OCI-LY7 (cell line): ENCODE measurements around the gene TM7SF2. TPM values are rescaled to one million over a fixed set of nuclear protein-coding genes. Genes with fewer than 3 reads are reported as not detected.

ENCODE experiments used
- BruUV-seq: library from RNA; stranded (reverse); fragments of 400-500 nt; replicated peaks from 2 replicates; lab custom pipeline; 2021; lab: Mats Ljungman, UMichigan
- CTCF ChIA-PET: fragments of 300-600 bp; sonication (Branson Sonifier 250); formaldehyde crosslinking; loops from one replicate; lab custom pipeline; 2022; ENCODE audit warnings: antibody characterized with exemption; ENCODE audit not compliant: unreplicated experiment; lab: Charles Lee
- POLR2A ChIA-PET: fragments of 300-600 bp; sonication (Branson Sonifier 250); formaldehyde crosslinking; loops from one replicate; lab custom pipeline; 2022; ENCODE audit warnings: antibody characterized with exemption; lab: Charles Lee
- DNase-seq: peaks from one replicate; pipeline ENCODE4 v3.0.0-alpha.2; 2015; ENCODE audit warnings: low spot score
- H2AFZ ChIP-seq: fragments of 200-600 bp; sonication (generic), shearing (Covaris generic); 2 replicates; pipeline ENCODE4 v1.6.1; 2014; ENCODE audit warnings: mild to moderate bottlenecking, antibody characterized with exemption, low read length, moderate library complexity
- H3K27ac ChIP-seq: fragments of 200-600 bp; sonication (generic); 2 replicates; pipeline ENCODE4 v1.5.1; 2014; ENCODE audit warnings: mixed run types, low read depth, mild to moderate bottlenecking, moderate library complexity, low read length, inconsistent platforms; ENCODE audit not compliant: poor library complexity, severe bottlenecking
- H3K36me3 ChIP-seq: fragments of 200-600 bp; sonication (generic); 2 replicates; pipeline ENCODE4 v1.6.1; 2014; ENCODE audit warnings: mild to moderate bottlenecking, antibody characterized with exemption, low read length, moderate library complexity, mixed read lengths; ENCODE audit not compliant: insufficient read depth
- H3K4me1 ChIP-seq: fragments of 200-600 bp; sonication (generic); 2 replicates; pipeline ENCODE4 v1.5.1; 2014; ENCODE audit warnings: mild to moderate bottlenecking, low read length; ENCODE audit not compliant: insufficient read depth, poor library complexity, severe bottlenecking
- H3K4me2 ChIP-seq: fragments of 200-600 bp; sonication (generic); 2 replicates; pipeline ENCODE4 v1.6.1; 2014; ENCODE audit warnings: mild to moderate bottlenecking, low read length
- H3K4me3 ChIP-seq: fragments of 200-600 bp; sonication (generic); 2 replicates; pipeline ENCODE4 v1.5.1; 2014; ENCODE audit warnings: mild to moderate bottlenecking, low read depth, low read length; ENCODE audit not compliant: poor library complexity, severe bottlenecking
- H3K79me2 ChIP-seq: fragments of 200-600 bp; sonication (generic); 2 replicates; pipeline ENCODE4 v1.6.1; 2016; ENCODE audit warnings: low read depth, mild to moderate bottlenecking, low read length, moderate library complexity, mixed read lengths; ENCODE audit not compliant: insufficient read depth
- H3K9me2 ChIP-seq: fragments of 200-600 bp; sonication (generic); 2 replicates; pipeline ENCODE4 v1.6.1; 2016; ENCODE audit warnings: mild to moderate bottlenecking, low read length, mixed read lengths; ENCODE audit not compliant: insufficient read depth
- H3K9me3 ChIP-seq: fragments of 200-600 bp; sonication (generic); 2 replicates; pipeline ENCODE4 v1.6.1; 2014; ENCODE audit warnings: mild to moderate bottlenecking, mixed run types, low read length, mixed read lengths
- H4K20me1 ChIP-seq: fragments of 200-600 bp; sonication (generic); 2 replicates; pipeline ENCODE4 v1.6.1; 2014; ENCODE audit warnings: mild to moderate bottlenecking, antibody characterized with exemption, low read length, moderate library complexity, mixed read lengths; ENCODE audit not compliant: insufficient read depth
- EZH2phosphoT487 ChIP-seq: fragments of 200-600 bp; sonication (generic); IDR thresholded peaks from 2 replicates; pipeline ENCODE4 v1.6.1; 2018; ENCODE audit warnings: low read depth, borderline replicate concordance, mild to moderate bottlenecking, mixed run types, antibody characterized with exemption, low read length, moderate library complexity, mixed read lengths
- intact Hi-C: fragments of 100-400 bp; cut with micrococcal nuclease; formaldehyde crosslinking; loops from one replicate; pipeline ENCODE4 v1.10.0; 2022; ENCODE audit not compliant: unreplicated experiment
- total RNA-seq, 2 experiments: library from RNA; depleted of rRNA in 1 of 2; stranded (reverse); fragments of >200 nt in 1 of 2; shearing (Covaris generic) in 1 of 2; gene quantifications; 2 replicates each; pipeline ENCODE4 v1.2.3, GENCODE V29; 2014 to 2022
- TF ChIP-seq, protein P1 (sequence below): fragments of 200-600 bp; sonication (generic); conservative IDR thresholded peaks from 2 replicates; pipeline ENCODE4 v1.5.1; 2014; ENCODE audit warnings: mild to moderate bottlenecking, antibody characterized with exemption, low read length, moderate library complexity, mixed read lengths

Gene TM7SF2
- total RNA-seq, 2 experiments from 2014 or later, result 25.8 to 54.1 TPM

DNA sequence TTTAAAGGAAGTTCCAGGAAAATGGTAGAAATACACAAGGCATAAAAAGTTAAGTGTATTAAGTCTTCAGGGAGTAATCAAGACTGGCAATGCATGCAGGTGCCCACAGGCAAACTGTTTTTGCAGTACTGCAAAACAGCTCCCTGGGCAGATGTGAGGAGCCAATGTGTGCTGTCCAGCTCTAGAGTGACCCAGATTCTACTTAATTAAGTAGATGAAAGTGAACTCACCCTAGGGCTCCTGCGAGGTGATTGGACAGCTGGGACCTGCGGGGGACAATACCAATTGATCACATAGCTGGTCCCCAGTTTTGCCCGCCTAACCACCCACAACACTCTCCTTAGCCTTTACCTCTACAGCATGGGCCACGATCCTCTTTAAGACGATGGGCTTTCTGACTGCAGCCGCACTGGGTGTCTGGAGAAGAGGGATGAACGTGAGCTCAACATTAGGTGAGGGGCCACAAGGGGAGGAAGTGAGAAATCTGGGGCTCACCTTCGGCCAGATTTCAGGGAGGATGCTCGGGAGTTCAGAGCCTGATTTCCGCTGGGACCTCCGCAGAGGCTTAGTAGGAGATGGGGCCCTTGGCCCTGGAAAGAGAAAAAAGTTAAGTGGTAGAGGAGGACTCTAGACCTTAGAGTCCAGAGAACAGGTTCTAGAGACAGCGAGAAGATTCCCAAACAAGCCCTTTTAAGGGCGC is 28.4 kb upstream of the TM7SF2 start:
- peak overlapping the region; percentile 74 for H3K27ac ChIP-seq
- BruUV-seq, result TSS peak; percentile 70
- no peaks in the 10 kb centered on the region for H3K9me2 ChIP-seq
- peak overlapping the region; percentile 84 for H3K4me2 ChIP-seq
- DNase-seq, result peak; percentile 43
- H2AFZ ChIP-seq, result peak overlapping the region; percentile 29; the same call in 1 of the 2 replicates
- ChIA-PET POLR2A (interaction anchor here (0.6 to 1.6 kb wide), 12 partner anchors 8 to 346 kb away, joined by 3 to 7 read pairs (median 4); partner anchors contain the start of genes FAU and MRPL49), CTCF (interaction anchor here (0.6 kb wide), 1 partner anchor 70 kb away, joined by 3 read pairs; no protein-coding TSS in a partner anchor)
- TF ChIP-seq, protein P1, sequence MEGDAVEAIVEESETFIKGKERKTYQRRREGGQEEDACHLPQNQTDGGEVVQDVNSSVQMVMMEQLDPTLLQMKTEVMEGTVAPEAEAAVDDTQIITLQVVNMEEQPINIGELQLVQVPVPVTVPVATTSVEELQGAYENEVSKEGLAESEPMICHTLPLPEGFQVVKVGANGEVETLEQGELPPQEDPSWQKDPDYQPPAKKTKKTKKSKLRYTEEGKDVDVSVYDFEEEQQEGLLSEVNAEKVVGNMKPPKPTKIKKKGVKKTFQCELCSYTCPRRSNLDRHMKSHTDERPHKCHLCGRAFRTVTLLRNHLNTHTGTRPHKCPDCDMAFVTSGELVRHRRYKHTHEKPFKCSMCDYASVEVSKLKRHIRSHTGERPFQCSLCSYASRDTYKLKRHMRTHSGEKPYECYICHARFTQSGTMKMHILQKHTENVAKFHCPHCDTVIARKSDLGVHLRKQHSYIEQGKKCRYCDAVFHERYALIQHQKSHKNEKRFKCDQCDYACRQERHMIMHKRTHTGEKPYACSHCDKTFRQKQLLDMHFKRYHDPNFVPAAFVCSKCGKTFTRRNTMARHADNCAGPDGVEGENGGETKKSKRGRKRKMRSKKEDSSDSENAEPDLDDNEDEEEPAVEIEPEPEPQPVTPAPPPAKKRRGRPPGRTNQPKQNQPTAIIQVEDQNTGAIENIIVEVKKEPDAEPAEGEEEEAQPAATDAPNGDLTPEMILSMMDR, result no peak
- no peak for TF ChIP-seq EZH2phosphoT487
- peaks cover 56% of the 10 kb centered on the region for H3K4me1 ChIP-seq
- H3K36me3 ChIP-seq, result peaks cover 64% of the 10 kb centered on the region
- intact Hi-C loops, result loop anchor here (5.0 to 10.0 kb wide), 3 partner anchors 71 to 238 kb away; partner anchors contain the start of genes ARL2, ATG2A and CDC42BPG
- H3K9me3 ChIP-seq, result no peaks in the 10 kb centered on the region
- peaks cover 12% of the 10 kb centered on the region for H4K20me1 ChIP-seq
- peaks cover 64% of the 10 kb centered on the region for H3K79me2 ChIP-seq
- peak overlapping the region; percentile 91 for H3K4me3 ChIP-seq

DNA sequence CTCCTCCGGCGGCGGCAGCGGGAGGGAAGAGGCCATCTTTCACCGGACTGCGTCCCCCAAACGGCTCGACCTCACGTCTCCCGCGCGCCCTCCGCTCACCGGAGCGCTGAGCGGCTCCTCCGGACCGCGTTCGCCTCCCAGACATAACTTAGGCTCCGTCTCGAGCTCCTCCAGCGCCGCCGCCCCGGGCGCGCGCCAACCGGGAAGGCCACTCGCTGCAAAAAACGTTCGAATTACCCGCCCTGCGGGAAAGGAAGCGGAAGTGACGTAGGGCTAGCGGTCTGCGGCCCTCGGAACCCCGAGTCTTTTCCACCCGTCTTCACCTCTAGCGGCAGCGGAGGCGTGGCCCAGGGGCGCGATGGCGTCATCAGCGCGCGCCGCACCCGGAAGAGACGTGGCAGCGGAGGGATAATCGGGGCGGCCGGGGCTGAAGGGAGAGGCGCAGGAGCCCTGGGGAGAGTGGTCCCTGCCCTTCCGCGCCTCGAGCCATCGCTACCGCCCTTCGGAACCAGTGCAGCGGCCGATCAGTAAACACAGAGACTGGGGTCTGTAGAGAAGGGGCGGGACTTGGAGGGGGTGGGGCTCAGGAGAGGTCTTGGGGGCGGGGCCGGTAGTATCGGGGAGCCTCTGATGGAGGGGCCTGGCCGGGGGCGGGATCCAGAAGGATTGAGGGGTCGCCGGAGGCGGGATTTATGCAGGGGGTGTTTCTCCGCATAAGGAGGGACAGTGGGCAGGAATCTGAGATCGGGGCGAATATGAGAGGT is 27.7 kb upstream of the TM7SF2 start, which contains the start of the genes CDCA5 and ZFPL1:
TSS of gene CDCA5 (minus strand) at position 207 of the 764 bp plus-strand sequence. CDS start at position 145, 62 bp downstream.
TSS of gene ZFPL1 (plus strand) at position 389 of the 764 bp plus-strand sequence. CDS start 477 bp downstream, outside the sequence.
- BruUV-seq, result no TSS peak
- H3K4me2 ChIP-seq, result peak within 1 kb of the TSS; percentile 85
- peaks cover 49% of the 10 kb centered on the region for H3K4me1 ChIP-seq
- POLR2A ChIA-PET, result interaction anchor here (0.7 to 1.6 kb wide), 6 partner anchors 8 to 48 kb away, joined by 3 to 7 read pairs (median 4); partner anchors contain the start of genes FAU and MRPL49
- peaks cover 57% of the 10 kb centered on the region for H3K79me2 ChIP-seq
- H2AFZ ChIP-seq, result peak within 1 kb of the TSS; percentile 29; the same call in 1 of the 2 replicates
- peak within 1 kb of the TSS; percentile 74 for H3K27ac ChIP-seq
- H3K9me2 ChIP-seq, result no peaks in the 10 kb centered on the region
- TF ChIP-seq, protein P1, result no peak
- TF ChIP-seq EZH2phosphoT487, result no peak
- peak within 1 kb of the TSS; percentile 91 for H3K4me3 ChIP-seq
- peak; percentile 97 for DNase-seq
- H4K20me1 ChIP-seq, result peaks cover 8% of the 10 kb centered on the region; the same call in 1 of the 2 replicates
- no peaks in the 10 kb centered on the region for H3K9me3 ChIP-seq
- CTCF ChIA-PET, result interaction anchor here (0.6 kb wide), 1 partner anchor 71 kb away, joined by 3 read pairs; no protein-coding TSS in a partner anchor
- H3K36me3 ChIP-seq, result peaks cover 56% of the 10 kb centered on the region
- intact Hi-C loops, result loop anchor here (1.0 to 10.0 kb wide), 6 partner anchors 33 to 239 kb away; partner anchors contain the start of genes ARL2, ATG2A, CDC42BPG and SAC3D1
